ENCODE results near the gene SKIL. TPM values are rescaled to one million over a fixed set of nuclear protein-coding genes. Genes with fewer than 3 reads are reported as not detected.

Gene SKIL
- total and polyA plus RNA-seq, 11 donors = 6.6 to 33.6 (median 24.0) TPM

DNA sequence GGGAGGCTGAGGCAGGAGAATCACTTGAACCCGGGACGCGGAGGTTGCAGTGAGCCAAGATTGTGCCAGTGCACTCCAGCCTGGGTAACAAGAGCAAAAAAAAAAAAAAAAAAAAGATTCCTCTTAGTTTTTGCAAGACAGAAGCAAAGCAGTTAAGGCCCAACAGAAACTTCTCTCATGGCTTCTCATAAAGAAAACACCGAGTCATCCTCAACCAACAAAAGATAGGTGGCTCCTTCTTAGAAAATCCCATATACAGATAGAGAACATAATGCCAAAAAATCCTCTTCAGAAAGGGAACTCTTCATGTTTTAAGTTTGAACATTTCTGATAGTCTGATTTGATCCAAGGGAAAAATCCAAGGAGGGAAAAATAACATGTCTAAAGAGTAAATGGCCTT, 12.5 kb upstream of the SKIL start:
- 80 to 97% (median 95%) methylated on average over 4 of the region's 4 CpGs for WGBS, 4 donors
- intact Hi-C loops (cut with DNase I) = loop anchor here in 1 of 10 donors (1.0 kb wide), 1 partner anchor 14 kb away; no protein-coding TSS in a partner anchor
- no peaks in the 10 kb centered on the region for H3K27me3 ChIP-seq

DNA sequence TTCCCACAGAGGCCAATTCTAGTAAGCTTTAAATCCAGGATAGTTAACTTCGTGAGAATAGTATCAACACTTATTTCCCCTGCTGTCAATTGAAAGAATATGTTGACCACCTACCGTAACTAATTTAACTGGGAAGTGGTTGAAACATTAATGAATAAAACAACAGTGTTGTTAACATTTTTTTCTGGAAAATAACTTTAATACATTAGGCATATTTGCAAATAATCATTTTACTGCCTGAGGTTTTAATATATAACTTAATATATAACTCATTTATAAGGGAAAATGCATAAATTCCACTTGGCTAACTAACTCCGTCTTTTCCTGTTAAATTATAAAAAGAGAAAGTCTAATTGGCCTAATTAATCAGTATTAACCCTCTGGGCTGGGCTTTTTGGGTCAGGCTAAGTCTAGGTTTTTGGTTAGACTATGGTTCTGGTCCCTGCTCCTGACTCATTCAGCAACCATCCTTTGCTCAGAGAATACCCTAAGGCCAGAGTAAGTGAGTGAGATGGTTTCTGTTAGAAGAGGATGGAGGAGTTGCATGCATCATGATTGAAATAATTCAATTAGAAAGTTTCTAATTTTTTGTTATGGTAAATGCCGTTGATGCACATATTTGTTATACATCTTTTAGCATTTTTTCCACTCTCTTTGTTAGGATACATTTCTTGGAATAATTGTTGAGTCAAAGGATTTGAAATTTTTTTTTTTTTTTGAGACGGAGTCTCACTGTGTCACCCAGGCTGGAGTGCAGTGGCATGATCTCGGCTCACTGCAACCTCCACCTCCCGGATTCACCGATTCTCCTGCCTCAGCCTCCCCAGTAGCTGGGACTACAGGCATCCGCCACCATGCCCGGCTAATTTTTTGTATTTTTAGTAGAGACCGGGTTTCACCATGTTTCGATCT, 10.8 kb upstream of the SKIL start:
- H3K36me3 ChIP-seq = no peaks in the 10 kb centered on the region
- no peak for TF ChIP-seq CTCF (IDR thresholded peaks at IDR 0.05)
- no peak for TF ChIP-seq POLR2A (IDR thresholded peaks at IDR 0.05)
- ATAC-seq (no peak), DNase-seq (no peak)
- H3K27me3 ChIP-seq = no peaks in the 10 kb centered on the region
- 92 to 97% (median 96%) methylated on average over 12 of the region's 12 CpGs for WGBS, 4 donors
- intact Hi-C loops (cut with DNase I) = no loop called here
- H3K27ac ChIP-seq = no peak overlapping the region
- peaks cover 0 to 11% (median 0%) of the 10 kb centered on the region in 12 donors for H3K4me1 ChIP-seq
- H3K4me3 ChIP-seq = no peak overlapping the region
- no peaks in the 10 kb centered on the region for H3K9me3 ChIP-seq

More for the DNA sequence above, 12.5 kb upstream of the SKIL start:
- Histone ChIP-seq H3K36me3 (no peaks in the 10 kb centered on the region), H3K4me1 (peaks cover 0 to 9% (median 0%) of the 10 kb centered on the region in 12 donors), H3K9me3 (no peaks in the 10 kb centered on the region), H3K4me3 (no peak overlapping the region), H3K27ac (no peak overlapping the region)
- no peak for DNase-seq
- TF ChIP-seq CTCF (IDR thresholded peaks at IDR 0.05) (no peak), POLR2A (IDR thresholded peaks at IDR 0.05) (no peak)
- ATAC-seq = no peak

- Histone ChIP-seq H3K9me3 (no peaks in the 10 kb centered on the region), H3K4me3 (no peak overlapping the region), H3K36me3 (no peaks in the 10 kb centered on the region), H3K4me1 (peaks cover 0 to 17% (median 6%) of the 10 kb centered on the region in 12 donors), H3K27me3 (no peaks in the 10 kb centered on the region), H3K27ac (no peak overlapping the region)
- ATAC-seq (peak in 1 of 4 donors; percentile 8), DNase-seq (no peak)
- intact Hi-C loops (cut with DNase I) = loop anchor here in 5 of 10 donors (5.0 to 10.0 kb wide), 3 partner anchors 38 to 586 kb away; partner anchors contain the start of genes ACTRT3 (in 1 of the 5), PHC3 (in 1 of the 5) and TERC (in 1 of the 5)
- 86 to 90% (median 88%) methylated on average over 8 of the region's 8 CpGs for WGBS, 4 donors
- TF ChIP-seq POLR2A (IDR thresholded peaks at IDR 0.05) = no peak
These were observed 6.8 kb upstream of the SKIL start for GRCh38 chr3:170350515-170351413.

GRCh38 chr3:170352936-170353335, 4.6 kb upstream of the SKIL start:
- Histone ChIP-seq H3K36me3 (no peaks in the 10 kb centered on the region), H3K4me3 (no peak overlapping the region), H3K9me3 (no peaks in the 10 kb centered on the region), H3K4me1 (peaks cover 0 to 24% (median 10%) of the 10 kb centered on the region in 12 donors), H3K27me3 (no peaks in the 10 kb centered on the region), H3K27ac (no peak overlapping the region)
- TF ChIP-seq CTCF (IDR thresholded peaks at IDR 0.05) (no peak), POLR2A (IDR thresholded peaks at IDR 0.05) (no peak)
- DNase-seq (no peak), ATAC-seq (no peak)
- WGBS, 4 donors = 86 to 89% (median 87%) methylated on average over 7 of the region's 7 CpGs
- intact Hi-C loops (cut with DNase I) = loop anchor here in 5 of 10 donors (5.0 to 10.0 kb wide), 3 partner anchors 41 to 588 kb away; partner anchors contain the start of genes ACTRT3 (in 1 of the 5), PHC3 (in 1 of the 5) and TERC (in 1 of the 5)

Data from heart left ventricle (tissue), 16 donors.